ENCODE results near the gene PMPCA. TPM values are rescaled to one million over a fixed set of nuclear protein-coding genes. Genes with fewer than 3 reads are reported as not detected.

PMPCA gene
- total RNA-seq, 1 experiment from 2014 or later, result 116 TPM

- no peak for TF ChIP-seq YY1 (IDR thresholded peaks at IDR 0.05; ENCODE audit: extremely low read depth, insufficient replicate concordance, low read depth, low read length)
- no peak for TF ChIP-seq CTCF (IDR thresholded peaks at IDR 0.05 in 2 of 3, conservative IDR thresholded peaks at IDR 0.05 in 1 of 3; ENCODE audit: borderline replicate concordance in 1 of 3, insufficient read depth in 1 of 3, low read depth in 2 of 3, low read length in 2 of 3)
- no peak for TF ChIP-seq SIN3A (IDR thresholded peaks at IDR 0.05; ENCODE audit: low read depth)
- TF ChIP-seq ATF3 (IDR thresholded peaks at IDR 0.05), result no peak
Observed at GRCh38 chr9:136434580-136435169, 24.2 kb downstream of the PMPCA start (continued).

GRCh38 chr9:136436055-136436634, 25.7 kb downstream of the PMPCA start:
- ChIA-PET RAD21 (ENCODE audit: low non-redundant PET in 1 of 2, low total read pairs in 2 of 2, uncharacterized antibody in 2 of 2, unreplicated experiment in 2 of 2) (no interaction called here), CTCF (no interaction called here), POLR2A (interaction anchor here (0.7 kb wide), 1 partner anchor 10 kb away, joined by 3 read pairs; no protein-coding TSS in a partner anchor)
- no peak for ATAC-seq
- H2AFZ ChIP-seq (ENCODE audit: low read depth, low read length, poor library complexity, severe bottlenecking), result no peak overlapping the region
- H3K36me3 ChIP-seq (ENCODE audit: control insufficient read depth in 1 of 2, insufficient read depth in 2 of 2, low read length in 2 of 2), result peaks cover 3 to 12% of the 10 kb centered on the region in 2 experiments; a peak in 2 of 4 replicates
- no peak for DNase-seq (ENCODE audit: low read depth, low spot score)
- H3K9ac ChIP-seq (ENCODE audit: low read length), result no peak overlapping the region
- no peak overlapping the region for H3K4me3 ChIP-seq (replicated peaks in 1 of 2; ENCODE audit: low read depth in 1 of 2, low read length in 2 of 2)
- no TSS peak for BruUV-seq (replicated peaks)
- H3K9me2 ChIP-seq (ENCODE audit: insufficient read depth), result no peaks in the 10 kb centered on the region
- no peaks in the 10 kb centered on the region for H4K20me1 ChIP-seq (ENCODE audit: insufficient read depth)
- no peak for TF ChIP-seq CBX3 (IDR thresholded peaks at IDR 0.05; ENCODE audit: low read depth)
- TF ChIP-seq REST (IDR thresholded peaks at IDR 0.05; ENCODE audit: low read depth), result no peak
- no peak for TF ChIP-seq RAD21 (IDR thresholded peaks at IDR 0.05; ENCODE audit: low read depth)
- no peak overlapping the region for H3K27ac ChIP-seq (ENCODE audit: low read depth, low read length)
- H3K9me3 ChIP-seq (ENCODE audit: control insufficient read depth in 1 of 2, insufficient read depth in 1 of 2, low read depth in 1 of 2, low read length in 2 of 2), result no peaks in the 10 kb centered on the region
- no peak overlapping the region for H3K4me2 ChIP-seq (ENCODE audit: low read length)
- H3K4me1 ChIP-seq (ENCODE audit: control insufficient read depth in 1 of 2, insufficient read depth in 2 of 2, low read length in 2 of 2), result peaks cover 8 to 22% of the 10 kb centered on the region in 2 experiments
- H3K27me3 ChIP-seq (ENCODE audit: insufficient read depth, low read length), result no peaks in the 10 kb centered on the region
- H3K79me2 ChIP-seq (ENCODE audit: insufficient read depth, low read length), result peaks cover 59% of the 10 kb centered on the region
- intact Hi-C loops (cut with micrococcal nuclease), result no loop called here
